Activated CD8-positive, alpha-beta memory T cell treated with anti-CD3 and anti-CD28 coated beads for 1 hour (primary cell): ENCODE results near the gene POLD4.
"Not testable (repeated sequence)": the region's sequence is repeated elsewhere in the genome, so short reads cannot be mapped to it uniquely, and the experiment has no call there.

Source experiments
- DNase-seq, 2 donors: peaks; one replicate each; pipeline ENCODE4 v3.0.0-alpha.2; 2020; ENCODE audit warnings: low read depth in 1 of 2; ENCODE audit errors: extremely low read depth in 1 of 2

Gene POLD4

DNA sequence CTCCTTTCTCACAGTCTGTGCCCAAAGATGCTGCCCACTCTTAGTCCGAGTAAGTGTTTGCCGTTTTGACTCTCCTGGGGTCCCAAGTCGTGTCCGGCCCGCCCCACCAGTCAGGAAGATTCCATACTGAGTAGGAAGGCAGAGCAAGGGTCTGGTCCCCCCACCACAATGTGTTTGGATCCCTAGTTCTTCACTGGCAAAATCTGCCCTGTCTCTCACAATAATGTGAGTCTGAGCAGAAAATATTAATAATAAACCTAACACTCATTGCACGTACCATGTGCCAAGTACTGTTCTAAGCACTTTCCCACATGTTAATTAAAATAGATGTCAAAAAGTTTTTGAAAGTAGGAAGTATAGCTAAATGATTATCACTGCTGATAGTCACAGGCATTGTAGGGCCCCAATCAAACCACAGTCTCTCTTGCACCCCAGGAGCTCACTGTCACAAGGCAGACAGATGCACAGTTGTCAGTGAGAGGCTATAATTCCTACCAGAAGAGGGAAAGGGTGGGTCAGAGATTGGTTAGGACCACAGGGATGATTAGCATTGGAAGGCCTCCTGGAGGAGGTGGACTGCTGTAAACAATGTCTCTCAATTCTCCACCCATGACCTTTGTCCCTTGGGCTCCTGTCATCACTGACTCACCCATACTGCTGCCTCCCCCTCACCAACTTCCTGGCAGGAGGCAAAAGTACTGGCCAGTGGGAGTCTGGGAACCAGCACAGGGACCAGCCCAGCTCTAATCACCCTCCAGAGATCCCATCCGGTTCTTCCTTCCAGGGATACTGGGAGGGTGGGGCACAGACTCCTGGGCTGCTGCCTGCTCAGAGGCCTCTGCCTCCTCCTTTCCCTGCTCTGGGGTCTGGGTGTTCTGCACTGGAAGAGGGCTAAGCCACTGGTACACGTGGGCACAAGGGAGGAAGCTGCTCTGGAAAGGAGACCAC, 1.0 kb upstream of the POLD4 start:
- DNase-seq, result no peak

DNA sequence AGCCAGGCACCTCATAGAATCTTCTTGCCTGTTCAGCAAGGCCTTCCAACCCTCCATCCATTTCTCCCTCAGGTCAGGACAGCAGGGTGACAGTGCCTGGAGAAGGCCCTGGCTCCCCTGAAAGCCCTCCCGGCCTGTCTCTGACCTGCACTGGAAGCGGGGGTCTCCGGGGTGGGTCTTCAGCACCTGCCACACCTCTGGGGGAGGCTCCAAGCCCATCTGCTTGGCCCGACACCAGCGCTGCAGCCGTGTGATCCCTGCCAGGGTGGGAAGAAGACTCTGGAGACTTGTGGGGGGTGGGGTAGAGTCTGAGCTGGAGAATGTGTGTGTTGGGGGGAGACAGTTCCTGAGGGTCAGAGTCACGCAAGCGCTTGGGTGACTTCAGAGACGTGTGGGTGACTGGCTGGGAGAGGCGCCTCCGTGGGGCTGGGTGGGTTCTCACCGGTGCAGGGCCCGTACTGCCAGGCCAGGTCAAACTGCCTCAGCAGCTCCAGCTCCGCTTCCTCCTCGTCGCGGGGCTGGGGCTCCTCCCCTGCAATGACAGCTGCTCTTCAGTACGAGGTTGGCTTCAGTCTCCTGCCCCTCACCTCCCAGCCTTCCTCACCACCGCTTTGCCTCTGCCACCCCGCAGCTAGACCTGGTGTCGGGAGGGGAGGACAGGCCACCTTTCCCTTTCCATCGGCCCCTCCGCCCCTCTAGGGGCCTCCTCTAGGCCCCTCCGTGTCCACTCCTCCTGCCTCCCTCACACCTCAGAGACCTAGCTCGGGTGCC, 615 bp downstream of the POLD4 start:
- no peak for DNase-seq

GRCh38 chr11:67351275-67352005, 1.9 kb downstream of the POLD4 start:
- DNase-seq, result peak; percentile 30 to 51

DNA sequence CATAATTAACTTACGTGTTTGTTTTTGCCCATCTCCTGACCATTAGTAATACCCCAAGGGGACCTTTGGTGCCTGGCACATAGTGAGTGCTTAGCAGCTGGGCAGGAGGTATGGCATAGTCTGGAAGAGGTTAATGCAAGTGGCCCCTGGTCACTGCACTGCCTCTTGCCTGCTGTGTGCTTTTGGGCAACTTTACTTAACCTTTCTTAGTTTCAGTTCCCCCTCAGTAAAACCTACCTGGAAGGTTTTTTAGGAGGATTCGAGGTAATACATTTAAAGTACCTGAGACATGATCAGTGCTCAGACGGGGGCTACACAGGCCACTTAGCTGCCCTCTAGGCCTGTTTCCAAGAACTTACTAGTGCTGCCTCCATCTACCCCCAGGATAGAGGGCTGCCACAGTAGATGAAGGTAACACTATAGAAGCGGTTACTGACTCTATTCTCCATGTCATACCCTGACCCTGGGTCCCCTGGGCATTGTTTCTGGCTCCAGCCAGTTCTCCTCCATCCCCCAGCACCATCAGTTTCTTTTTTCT, 3.3 kb downstream of the POLD4 start:
- no peak for DNase-seq

DNA sequence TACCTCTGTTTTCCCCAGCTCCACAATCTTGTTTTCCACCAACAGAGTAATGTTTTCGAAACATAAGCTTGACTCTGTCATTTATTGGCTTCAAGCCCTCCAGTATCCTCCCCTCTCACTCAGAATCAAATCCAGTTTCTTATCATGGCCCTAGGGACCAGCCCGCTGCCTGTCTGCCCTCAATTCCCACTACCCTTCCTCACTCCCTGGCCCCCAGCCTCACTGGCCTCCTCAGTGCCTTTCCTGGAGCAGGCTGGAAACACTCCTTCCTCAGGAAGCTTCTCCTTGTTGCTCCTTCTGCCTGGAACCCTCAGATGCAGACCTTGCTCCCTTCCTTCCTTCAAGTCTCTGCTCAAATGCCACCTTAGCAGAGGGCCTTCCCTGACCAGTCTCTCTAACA, 3.9 kb downstream of the POLD4 start:
- no peak for DNase-seq

- no peak for DNase-seq
Measured at GRCh38 chr11:67349036-67349435, 4.3 kb downstream of the POLD4 start.

DNA sequence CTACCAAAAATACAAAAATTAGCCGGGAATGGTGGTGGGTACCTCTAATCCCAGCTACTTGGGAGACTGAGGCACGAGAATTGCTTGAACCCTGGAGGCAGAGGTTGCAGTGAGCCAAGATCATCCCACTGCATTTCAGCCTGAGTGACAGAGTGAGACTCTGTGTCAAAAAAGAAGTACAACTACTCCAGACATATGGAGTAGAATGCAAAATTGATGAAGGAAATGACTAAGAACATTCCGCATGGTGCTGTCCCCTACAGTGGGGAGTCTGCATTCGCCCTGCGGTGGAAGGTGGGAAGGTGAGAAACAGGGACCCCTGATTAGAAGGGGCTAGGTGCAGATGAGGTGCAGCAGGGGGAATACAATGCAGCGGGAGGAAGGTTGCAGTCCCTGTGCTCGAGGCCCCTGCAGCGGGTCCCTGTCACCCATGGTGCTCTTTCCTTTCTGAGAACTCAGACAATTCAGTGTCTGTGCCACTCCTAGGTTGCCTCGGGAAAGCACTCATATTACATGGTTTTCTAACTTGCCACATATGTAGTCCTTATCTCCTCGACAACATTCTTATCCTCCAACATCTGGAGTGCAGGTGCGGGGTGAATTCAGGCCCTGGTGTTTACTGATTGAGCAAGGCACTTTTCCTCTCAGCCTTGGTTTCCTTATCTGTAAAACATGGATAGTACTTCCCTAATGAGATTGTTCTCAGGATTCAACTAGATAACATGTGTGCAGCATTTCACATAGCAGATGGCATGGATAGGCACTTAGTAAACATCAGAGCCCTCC, 5.2 kb downstream of the POLD4 start:
- DNase-seq, result no peak

DNA sequence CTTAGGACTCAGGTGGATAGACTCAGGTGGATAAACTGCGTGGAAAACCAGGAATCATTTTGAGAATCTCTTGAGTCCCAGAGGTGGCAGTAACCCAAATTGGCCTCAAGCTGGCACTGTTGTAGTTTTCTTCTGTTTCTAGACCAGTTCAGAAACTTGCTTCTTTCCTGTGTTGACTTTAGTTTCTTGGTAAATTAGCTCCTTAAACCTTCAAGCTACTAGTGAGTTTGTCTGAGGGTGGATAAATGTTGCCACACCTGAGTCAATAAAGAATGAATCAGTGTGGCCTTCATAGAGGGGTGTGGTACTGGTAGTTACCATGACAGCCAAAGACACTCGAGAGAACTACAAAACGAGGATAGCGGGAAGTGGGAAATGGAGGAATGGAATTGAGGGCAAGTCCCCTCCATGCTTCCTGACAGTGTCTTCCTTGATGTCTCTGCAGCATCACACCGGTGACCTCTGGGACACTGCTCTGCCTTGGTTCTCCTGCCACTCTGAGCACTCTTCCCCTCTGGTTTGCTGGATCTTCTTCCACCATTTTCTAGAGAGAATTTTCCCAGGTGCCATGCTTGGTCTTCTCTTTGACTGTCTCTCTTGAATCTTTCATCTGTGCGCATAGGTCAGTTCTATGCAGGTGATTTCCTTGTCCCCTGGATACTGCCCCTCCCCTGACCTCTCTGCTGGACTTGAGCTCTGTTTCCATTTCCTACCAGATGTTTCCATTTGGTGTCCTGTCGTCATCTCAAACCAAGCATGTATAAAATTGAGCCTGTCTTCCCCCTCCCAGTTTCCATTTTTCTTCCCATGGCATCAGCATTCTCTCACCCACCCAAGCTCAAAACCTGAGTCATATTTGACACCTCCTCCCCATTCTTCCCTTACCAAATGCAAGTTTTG, 7.2 kb downstream of the POLD4 start:
- DNase-seq, result no peak

DNA sequence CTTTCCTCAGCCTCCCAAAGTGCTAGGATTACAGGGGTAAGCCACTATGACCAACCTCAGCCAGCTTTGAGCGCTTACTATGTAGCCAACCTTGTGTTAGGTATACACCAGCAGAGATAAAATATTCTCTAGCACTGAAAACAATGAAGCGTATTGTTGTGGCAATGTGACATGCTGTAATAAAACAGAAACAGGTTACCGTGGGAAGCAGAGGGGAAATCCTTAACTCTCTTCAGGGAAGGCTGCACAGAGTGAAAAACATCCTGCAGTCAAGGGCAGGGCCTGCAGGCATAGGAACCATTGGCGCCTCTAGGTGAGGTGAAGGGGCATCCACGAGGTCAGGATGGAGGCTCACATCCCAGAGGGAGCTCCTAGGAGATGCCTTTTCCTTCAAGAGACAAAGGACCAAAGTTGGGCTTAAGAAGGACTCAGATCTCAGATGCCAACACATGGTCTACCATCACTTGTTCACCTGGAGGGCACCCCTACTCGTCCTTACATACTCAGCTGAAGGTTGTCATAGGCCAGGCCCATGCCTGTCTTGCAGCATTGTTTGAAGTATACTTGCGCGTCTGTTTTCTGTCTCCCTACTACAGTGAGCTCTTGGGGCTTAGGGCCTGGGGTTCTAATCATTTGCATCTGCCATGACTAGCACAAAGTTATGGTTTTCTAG, 8.0 kb downstream of the POLD4 start:
- DNase-seq, result no peak

GRCh38 chr11:67344264-67344663, 9.1 kb downstream of the POLD4 start:
- no peak for DNase-seq

GRCh38 chr11:67337257-67337656, 16.1 kb downstream of the POLD4 start:
- no peak for DNase-seq

DNA sequence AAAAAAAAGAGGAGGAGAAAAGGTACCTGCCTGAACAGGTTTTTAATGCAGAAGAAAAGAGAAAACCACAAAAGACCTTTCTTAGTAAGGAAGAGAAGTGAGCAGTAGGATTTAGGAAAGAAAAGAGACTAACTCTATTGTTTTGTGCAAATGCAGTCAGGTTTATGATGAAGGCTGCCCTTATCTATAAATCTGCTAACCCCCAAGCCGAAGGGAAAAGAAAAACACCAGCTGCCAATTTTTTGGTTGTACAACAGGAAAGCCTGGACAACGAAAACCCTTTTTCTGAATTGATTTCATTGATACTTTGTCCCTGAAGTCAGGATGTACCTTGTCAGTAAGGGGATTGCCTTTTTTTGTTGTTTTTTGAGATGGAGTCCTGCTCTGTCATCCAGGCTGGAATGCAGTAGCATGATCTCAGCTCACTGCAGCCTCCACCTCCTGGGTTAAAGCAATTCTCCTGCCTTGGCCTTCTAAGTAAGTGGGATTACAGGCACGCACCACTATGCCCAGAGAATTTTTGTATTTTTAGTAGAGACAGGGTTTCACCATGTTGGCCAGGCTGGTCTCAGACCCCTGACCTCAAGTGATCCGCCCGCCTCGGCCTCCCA, 21.2 kb downstream of the POLD4 start:
- no peak for DNase-seq

DNA sequence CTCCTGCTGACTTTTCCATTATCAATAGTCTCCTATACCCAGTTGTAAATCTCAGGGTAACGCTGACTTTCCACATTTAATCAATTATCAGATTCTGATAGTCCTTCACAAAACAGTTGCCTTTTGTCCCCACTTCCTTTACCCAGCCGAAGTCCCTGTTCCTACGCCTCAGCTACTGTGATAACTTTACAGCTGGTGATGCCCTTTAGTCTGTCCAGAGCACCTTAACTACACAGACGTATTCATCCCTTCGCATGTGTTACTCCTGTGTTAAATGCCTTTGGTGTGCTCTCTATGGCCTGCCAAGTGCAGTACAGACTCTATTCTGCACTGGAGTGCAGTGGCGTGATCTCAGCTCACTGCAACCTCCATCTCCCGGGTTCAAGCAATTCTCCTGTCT, 29.8 kb downstream of the POLD4 start:
- no peak for DNase-seq

DNA sequence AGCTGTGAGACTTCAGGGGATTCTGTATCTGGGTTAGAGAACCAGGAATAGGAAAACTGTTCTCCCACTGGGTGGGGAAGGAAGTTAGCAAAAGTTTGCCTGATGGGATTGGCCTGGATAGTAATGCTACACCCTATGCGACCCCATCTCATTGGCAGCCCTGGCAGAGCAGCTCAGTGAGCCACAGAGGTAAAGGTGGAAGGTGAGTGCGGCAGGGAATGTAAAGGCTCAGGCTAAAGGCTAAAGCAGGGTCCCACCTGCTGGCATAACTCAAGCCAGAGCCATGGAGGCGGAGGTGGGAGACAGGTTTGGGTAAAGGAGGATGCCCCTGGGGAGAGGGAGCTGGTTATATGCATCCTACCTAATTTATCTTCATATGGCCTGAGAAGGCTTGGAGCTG, 31.3 kb downstream of the POLD4 start:
- DNase-seq, result no peak

- no peak for DNase-seq
Measured at GRCh38 chr11:67321313-67321871, 32.0 kb downstream of the POLD4 start.

GRCh38 chr11:67320691-67321090, 32.7 kb downstream of the POLD4 start:
- DNase-seq, result no peak

DNA sequence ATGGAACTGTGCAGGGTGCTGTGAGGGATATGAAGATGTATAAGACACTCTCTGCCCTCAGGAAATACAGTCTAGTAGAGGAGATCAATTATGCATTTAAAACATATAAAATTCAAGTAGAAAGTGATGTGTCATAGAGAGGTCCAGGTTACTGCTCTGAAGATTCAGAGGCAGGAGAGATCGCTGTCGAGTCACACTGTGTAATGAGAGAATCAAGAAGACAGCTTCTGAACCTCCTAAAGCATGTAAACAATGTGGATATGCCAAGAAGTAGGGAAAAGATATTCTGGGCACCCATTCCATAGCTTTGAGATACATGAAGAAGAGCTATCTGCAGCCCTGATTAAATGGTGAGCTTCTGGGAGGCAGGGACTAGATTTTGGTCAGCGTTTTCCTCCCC, 33.3 kb downstream of the POLD4 start:
- no peak for DNase-seq

- not testable (repeated sequence) for DNase-seq
Measured at GRCh38 chr11:67318876-67319275, 34.5 kb downstream of the POLD4 start.
